Endothelial cell of umbilical vein (primary cell): ENCODE data around the gene PPP2R3C. TPM values are rescaled to one million over a fixed set of nuclear protein-coding genes. Genes with fewer than 3 reads are reported as not detected.

ENCODE experiments used
- BruUV-seq: library from RNA; stranded (reverse); fragments of 400-500 nt; replicated peaks from 2 replicates; lab custom pipeline; 2021; lab: Mats Ljungman, UMichigan
- CTCF ChIA-PET: fragments of 300-600, 350-600 bp; sonication (Branson Sonifier 250); formaldehyde crosslinking; loops from one replicate; lab custom pipeline; 2021; ENCODE audit warnings: antibody characterized with exemption, inconsistent platforms; lab: Charles Lee
- POLR2A ChIA-PET: fragments of 300-600, 350-600 bp; sonication (Branson Sonifier 250); formaldehyde crosslinking; loops from one replicate; lab custom pipeline; 2021; ENCODE audit warnings: antibody characterized with exemption, inconsistent platforms; lab: Charles Lee
- DNase-seq: peaks from one replicate; pipeline ENCODE4 v3.0.0-alpha.2; 2011; ENCODE audit warnings: low read depth, low spot score
- FAIRE-seq: peaks from 2 replicates; lab custom pipeline; 2011; peaks lifted over from hg19 to GRCh38; lab: Jason Lieb, UNC
- H2AFZ ChIP-seq: 2 replicates; pipeline ENCODE4 v1.6.0; 2012; ENCODE audit warnings: low read depth, low read length, control low read depth, inconsistent platforms
- H3K27ac ChIP-seq: 2 replicates; pipeline ENCODE4 v1.5.1; 2011; ENCODE audit warnings: low read depth, mild to moderate bottlenecking, control low read depth, low read length, moderate library complexity; ENCODE audit not compliant: insufficient read depth
- H3K27me3 ChIP-seq, 2 experiments: 2 replicates each; pipeline versions ENCODE4 v1.6.0 to v1.6.1; 2011; ENCODE audit warnings: low read length in 2 of 2, mixed read lengths in 1 of 2; ENCODE audit not compliant: control insufficient read depth in 2 of 2, insufficient read depth in 2 of 2
- H3K36me3 ChIP-seq, 2 experiments: 2 replicates in 1 of 2; 3 replicates in 1 of 2; pipeline ENCODE4 v1.5.1; 2011; ENCODE audit warnings: low read length in 2 of 2, mild to moderate bottlenecking in 1 of 2, moderate library complexity in 1 of 2; ENCODE audit not compliant: control insufficient read depth in 2 of 2, insufficient read depth in 2 of 2; ENCODE audit errors: extremely low read depth in 1 of 2
- H3K4me1 ChIP-seq: 3 replicates; pipeline ENCODE4 v1.5.1; 2011; ENCODE audit warnings: mild to moderate bottlenecking, low read length; ENCODE audit not compliant: control insufficient read depth, insufficient read depth; ENCODE audit errors: extremely low read depth
- H3K4me2 ChIP-seq: 2 replicates; pipeline ENCODE4 v1.6.1; 2011; ENCODE audit warnings: low read length, control low read depth, mixed read lengths; ENCODE audit not compliant: insufficient read depth
- H3K4me3 ChIP-seq, 3 experiments: fragments of 200-600 bp in 1 of 3; sonication (generic), shearing (Covaris generic) in 1 of 3; replicated peaks in 1 of 3; 2 replicates each; pipeline ENCODE4 v1.5.1; 2011 to 2016; ENCODE audit warnings: control low read depth in 3 of 3, low read length in 3 of 3, mild to moderate bottlenecking in 2 of 3, inconsistent platforms in 1 of 3, low read depth in 1 of 3, moderate library complexity in 1 of 3; ENCODE audit not compliant: insufficient read depth in 1 of 3
- H3K79me2 ChIP-seq: 2 replicates; pipeline ENCODE4 v1.6.0; 2012; ENCODE audit warnings: low read length, inconsistent platforms; ENCODE audit not compliant: control insufficient read depth, insufficient read depth
- H3K9ac ChIP-seq: replicated peaks from 2 replicates; pipeline ENCODE3; 2011; ENCODE audit warnings: low read length, control low read depth; ENCODE audit not compliant: insufficient read depth; ENCODE audit errors: extremely low read depth
- H3K9me1 ChIP-seq: replicated peaks from 3 replicates; pipeline ENCODE4 v1.6.0; 2011; ENCODE audit warnings: mild to moderate bottlenecking, low read length; ENCODE audit not compliant: control insufficient read depth, insufficient read depth; ENCODE audit errors: extremely low read depth
- H3K9me3 ChIP-seq: replicated peaks from 2 replicates; pipeline ENCODE4 v1.5.1; 2012; ENCODE audit warnings: low read length, inconsistent platforms; ENCODE audit not compliant: control insufficient read depth, insufficient read depth
- H4K20me1 ChIP-seq: replicated peaks from 2 replicates; pipeline ENCODE3; 2011; ENCODE audit warnings: mild to moderate bottlenecking, low read length; ENCODE audit not compliant: control insufficient read depth, insufficient read depth; ENCODE audit errors: extremely low read depth
- EZH2 ChIP-seq: IDR thresholded peaks from 2 replicates; pipeline ENCODE4 v1.6.1; 2012; ENCODE audit warnings: borderline replicate concordance, low read depth, mild to moderate bottlenecking, moderate library complexity, low read length, inconsistent platforms; ENCODE audit not compliant: severe bottlenecking
- FOS ChIP-seq: IDR thresholded peaks from 2 replicates; pipeline ENCODE4 v1.6.1; 2011; ENCODE audit warnings: mild to moderate bottlenecking, low read length, moderate library complexity, borderline replicate concordance; ENCODE audit not compliant: insufficient read depth
- GATA2 ChIP-seq: IDR thresholded peaks from 2 replicates; pipeline ENCODE4 v1.7.0; 2011; ENCODE audit warnings: low read depth, mild to moderate bottlenecking, moderate library complexity, mixed read lengths, low read length; ENCODE audit not compliant: insufficient read length, insufficient read depth
- JUN ChIP-seq: IDR thresholded peaks from 2 replicates; pipeline ENCODE4 v1.6.1; 2011; ENCODE audit warnings: borderline replicate concordance, low read depth; ENCODE audit not compliant: insufficient read length, insufficient read depth
- MYC ChIP-seq: IDR thresholded peaks from one replicate; pipeline ENCODE4 v1.6.1; 2011; ENCODE audit warnings: mild to moderate bottlenecking, low read depth, low read length
- POLR2A ChIP-seq: IDR thresholded peaks from 2 replicates; pipeline ENCODE4 v1.6.1; 2012; ENCODE audit warnings: low read depth, mild to moderate bottlenecking, control low read depth, low read length
- POLR2AphosphoS5 ChIP-seq: IDR thresholded peaks from 2 replicates; pipeline ENCODE4 v1.6.1; 2012; ENCODE audit warnings: low read depth, mild to moderate bottlenecking, control low read depth, low read length, moderate library complexity; ENCODE audit not compliant: insufficient read depth
- dilution Hi-C: fragments of 300-500 bp; cut with MboI; formaldehyde crosslinking; loops from one replicate; pipeline ENCODE4 v1.15.0; 2019; ENCODE audit warnings: low sequenced_read_pairs; ENCODE audit not compliant: extremely low pct_ligation_motif_present
- intact Hi-C: fragments of 100-400 bp; cut with micrococcal nuclease; formaldehyde crosslinking; loops from one replicate; pipeline ENCODE4 v1.10.0; 2022
- polyA plus RNA-seq, 4 experiments: library from polyadenylated mRNA; depleted of rRNA in 3 of 4; stranded (reverse) in 3 of 4; unstranded in 1 of 4; fragments of >200 nt; gene quantifications; 2 replicates each; pipeline versions ENCODE4 v1.2.1 to v1.2.3, GENCODE V29; 2011 to 2012; ENCODE audit warnings: missing spikeins in 1 of 4
- total RNA-seq: library from RNA; stranded (reverse); gene quantifications from 2 replicates; pipeline ENCODE4 v1.2.3, GENCODE V29; 2021
- TF ChIP-seq, protein P1 (sequence below), 2 donors: IDR thresholded peaks; 1 replicate in 1 of 2; 2 replicates in 1 of 2; pipeline ENCODE4 v1.5.1; 2011; ENCODE audit warnings: low read length in 2 of 2, mild to moderate bottlenecking in 2 of 2, moderate library complexity in 2 of 2, control low read depth in 1 of 2, inconsistent platforms in 1 of 2, low read depth in 1 of 2; ENCODE audit not compliant: insufficient read depth in 1 of 2; ENCODE audit errors: extremely low read depth in 1 of 2
- TF ChIP-seq, protein P2 (sequence below): IDR thresholded peaks from 2 replicates; pipeline ENCODE4 v1.6.1; 2011; ENCODE audit not compliant: insufficient read depth, insufficient read length

PPP2R3C gene
- total and polyA plus RNA-seq, 2 donors (not counting 3 experiments of a cell fraction or from before 2014, with no cell fraction given) = 10.2 to 40.6 TPM

DNA sequence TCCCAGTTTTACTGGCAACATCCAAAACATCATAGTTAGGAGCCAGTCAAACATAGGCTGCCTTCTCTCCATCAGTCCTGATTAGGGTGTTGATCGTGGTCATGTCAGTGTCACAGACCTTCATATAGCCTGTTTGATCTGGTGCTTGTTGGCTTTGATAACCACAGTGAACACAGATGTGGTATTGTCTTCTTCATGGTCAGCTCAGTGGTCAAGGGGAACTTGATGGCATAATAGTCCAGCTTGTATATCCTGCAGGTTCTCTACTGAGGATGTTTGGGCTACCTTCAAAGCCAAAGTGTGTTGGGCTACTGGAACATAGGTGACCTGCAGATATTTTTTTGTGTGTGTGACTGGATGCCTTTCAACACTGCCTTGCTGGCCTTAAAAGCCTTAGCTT, 22.2 kb upstream of the PPP2R3C start:
- no peak overlapping the region for H3K9ac ChIP-seq
- no peaks in the 10 kb centered on the region for H4K20me1 ChIP-seq
- H3K4me3 ChIP-seq = no peak overlapping the region
- BruUV-seq = no TSS peak
- POLR2A ChIA-PET = no interaction called here
- H3K27me3 ChIP-seq = no peaks in the 10 kb centered on the region
- no peaks in the 10 kb centered on the region for H3K9me3 ChIP-seq
- no peak overlapping the region for H3K4me2 ChIP-seq
- DNase-seq = no peak
- no peak overlapping the region for H3K27ac ChIP-seq
- intact Hi-C loops = no loop called here
- H2AFZ ChIP-seq = no peak overlapping the region
- CTCF ChIA-PET = interaction anchor here (0.8 to 1.3 kb wide), 4 partner anchors 12 to 543 kb away, joined by 3 to 6 read pairs (median 4); no protein-coding TSS in a partner anchor
- H3K4me1 ChIP-seq = no peaks in the 10 kb centered on the region
- TF ChIP-seq, protein P1, sequence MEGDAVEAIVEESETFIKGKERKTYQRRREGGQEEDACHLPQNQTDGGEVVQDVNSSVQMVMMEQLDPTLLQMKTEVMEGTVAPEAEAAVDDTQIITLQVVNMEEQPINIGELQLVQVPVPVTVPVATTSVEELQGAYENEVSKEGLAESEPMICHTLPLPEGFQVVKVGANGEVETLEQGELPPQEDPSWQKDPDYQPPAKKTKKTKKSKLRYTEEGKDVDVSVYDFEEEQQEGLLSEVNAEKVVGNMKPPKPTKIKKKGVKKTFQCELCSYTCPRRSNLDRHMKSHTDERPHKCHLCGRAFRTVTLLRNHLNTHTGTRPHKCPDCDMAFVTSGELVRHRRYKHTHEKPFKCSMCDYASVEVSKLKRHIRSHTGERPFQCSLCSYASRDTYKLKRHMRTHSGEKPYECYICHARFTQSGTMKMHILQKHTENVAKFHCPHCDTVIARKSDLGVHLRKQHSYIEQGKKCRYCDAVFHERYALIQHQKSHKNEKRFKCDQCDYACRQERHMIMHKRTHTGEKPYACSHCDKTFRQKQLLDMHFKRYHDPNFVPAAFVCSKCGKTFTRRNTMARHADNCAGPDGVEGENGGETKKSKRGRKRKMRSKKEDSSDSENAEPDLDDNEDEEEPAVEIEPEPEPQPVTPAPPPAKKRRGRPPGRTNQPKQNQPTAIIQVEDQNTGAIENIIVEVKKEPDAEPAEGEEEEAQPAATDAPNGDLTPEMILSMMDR (IDR thresholded peaks at IDR 0.05; ENCODE audit: extremely low read depth in 1 of 2, insufficient read depth in 1 of 2, low read depth in 1 of 2, low read length in 2 of 2) = no peak
- no peak for TF ChIP-seq GATA2
- no peak for TF ChIP-seq POLR2AphosphoS5
- TF ChIP-seq, protein P2, sequence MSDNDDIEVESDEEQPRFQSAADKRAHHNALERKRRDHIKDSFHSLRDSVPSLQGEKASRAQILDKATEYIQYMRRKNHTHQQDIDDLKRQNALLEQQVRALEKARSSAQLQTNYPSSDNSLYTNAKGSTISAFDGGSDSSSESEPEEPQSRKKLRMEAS = no peak
- TF ChIP-seq FOS = no peak
- TF ChIP-seq JUN = no peak
- TF ChIP-seq MYC = no peak
- no peak for TF ChIP-seq EZH2
- no peak for TF ChIP-seq POLR2A
- no peaks in the 10 kb centered on the region for H3K9me1 ChIP-seq
- H3K36me3 ChIP-seq = no peaks in the 10 kb centered on the region
- H3K79me2 ChIP-seq = peaks cover 2% of the 10 kb centered on the region
- no peak for FAIRE-seq
- dilution Hi-C loops = no loop called here
